ENCODE measurements around the gene RNF103.
"Not testable (repeated sequence)": the region's sequence is repeated elsewhere in the genome, so short reads cannot be mapped to it uniquely, and the experiment has no call there.

RNF103 gene, protein sequence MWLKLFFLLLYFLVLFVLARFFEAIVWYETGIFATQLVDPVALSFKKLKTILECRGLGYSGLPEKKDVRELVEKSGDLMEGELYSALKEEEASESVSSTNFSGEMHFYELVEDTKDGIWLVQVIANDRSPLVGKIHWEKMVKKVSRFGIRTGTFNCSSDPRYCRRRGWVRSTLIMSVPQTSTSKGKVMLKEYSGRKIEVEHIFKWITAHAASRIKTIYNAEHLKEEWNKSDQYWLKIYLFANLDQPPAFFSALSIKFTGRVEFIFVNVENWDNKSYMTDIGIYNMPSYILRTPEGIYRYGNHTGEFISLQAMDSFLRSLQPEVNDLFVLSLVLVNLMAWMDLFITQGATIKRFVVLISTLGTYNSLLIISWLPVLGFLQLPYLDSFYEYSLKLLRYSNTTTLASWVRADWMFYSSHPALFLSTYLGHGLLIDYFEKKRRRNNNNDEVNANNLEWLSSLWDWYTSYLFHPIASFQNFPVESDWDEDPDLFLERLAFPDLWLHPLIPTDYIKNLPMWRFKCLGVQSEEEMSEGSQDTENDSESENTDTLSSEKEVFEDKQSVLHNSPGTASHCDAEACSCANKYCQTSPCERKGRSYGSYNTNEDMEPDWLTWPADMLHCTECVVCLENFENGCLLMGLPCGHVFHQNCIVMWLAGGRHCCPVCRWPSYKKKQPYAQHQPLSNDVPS

DNA sequence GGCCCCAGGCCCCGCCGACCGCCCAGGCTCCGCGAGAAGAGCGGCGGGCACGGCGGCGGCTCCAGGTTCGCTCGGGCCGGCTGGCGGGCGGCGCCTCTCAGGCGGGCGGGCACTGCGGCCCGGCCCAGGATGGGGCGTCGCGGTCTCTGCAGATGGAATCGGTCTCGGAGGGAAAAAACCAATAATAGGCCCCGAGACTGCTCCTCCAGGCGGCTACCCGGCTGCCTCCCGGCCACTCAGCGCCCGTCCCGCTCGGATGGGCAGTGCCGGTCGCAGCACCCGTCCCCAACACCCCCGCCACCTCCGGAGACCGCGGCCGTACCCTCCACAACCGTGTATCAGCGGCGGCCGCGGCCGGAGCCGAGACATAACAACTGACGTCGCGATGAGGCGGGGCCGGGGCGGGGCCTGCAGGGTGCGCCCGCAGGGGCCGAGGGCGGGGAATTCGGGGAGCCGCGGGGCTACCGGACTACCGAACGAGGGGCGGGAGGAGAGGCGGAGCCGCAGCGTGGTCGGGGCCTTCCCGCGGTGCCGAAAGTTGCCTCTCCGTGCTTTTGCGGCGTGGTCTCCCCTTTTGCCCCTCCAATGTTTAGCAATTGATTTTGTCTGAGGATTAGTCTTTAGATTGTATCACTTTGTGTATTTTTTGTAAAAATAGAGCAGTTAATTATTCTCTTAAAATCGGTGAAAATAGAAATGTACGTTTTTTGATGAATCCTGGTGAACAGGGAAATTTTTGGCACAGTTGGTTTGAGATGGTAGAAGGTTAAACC lies at the start of gene RNF103:
RNF103 (minus strand) TSS at position 372 of the 773 bp plus-strand sequence. CDS start 979 bp downstream, outside the sequence.
- in situ Hi-C loops (cut with HindIII; ENCODE audit: low sequenced_read_pairs) = no loop called here

DNA sequence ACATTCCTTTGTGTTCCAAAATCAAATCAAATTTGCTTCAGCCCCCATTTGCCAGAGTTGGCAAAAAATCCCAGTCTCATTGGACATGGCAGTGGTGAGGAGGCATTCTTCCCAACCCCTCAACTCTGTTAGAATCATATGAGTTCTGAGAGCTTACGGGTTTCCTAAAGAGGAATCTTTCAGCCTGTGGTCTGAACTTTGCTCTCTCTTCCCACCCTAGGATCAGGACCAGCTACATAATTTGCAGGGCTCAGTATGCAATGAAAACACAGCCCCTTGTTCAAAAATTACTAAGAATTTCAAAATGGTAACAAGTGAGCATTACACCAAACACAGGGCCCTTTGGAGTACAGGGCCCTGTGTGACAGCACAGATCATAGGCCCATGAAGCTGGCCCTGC lies 49.3 kb upstream of the RNF103 start:
- in situ Hi-C loops (cut with HindIII; ENCODE audit: low sequenced_read_pairs) = no loop called here

DNA sequence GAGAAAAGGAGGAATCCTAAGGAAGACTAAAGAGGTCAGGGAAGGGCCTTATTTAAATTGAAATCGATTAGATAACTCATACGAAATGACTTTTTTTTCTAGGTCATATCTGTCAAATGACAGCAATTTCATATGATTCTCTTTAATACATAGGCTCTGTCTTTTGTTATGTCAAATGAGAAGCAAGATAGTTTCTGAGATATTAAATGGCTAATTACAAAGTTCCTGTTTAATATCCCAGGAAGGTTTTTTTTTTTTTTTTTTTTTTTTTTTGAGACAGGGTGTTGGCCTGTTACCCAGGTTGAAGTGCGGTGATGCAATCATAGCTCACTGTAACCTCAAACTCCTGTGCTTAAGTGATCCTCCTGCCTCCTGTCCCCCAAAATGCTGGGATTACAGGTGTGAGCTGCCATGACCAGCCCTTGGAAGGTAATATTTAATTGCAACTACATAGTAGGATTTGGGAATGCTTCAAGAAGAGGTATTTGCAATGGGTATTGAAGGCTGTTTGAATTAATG lies 48.4 kb upstream of the RNF103 start:
- in situ Hi-C loops (cut with HindIII; ENCODE audit: low sequenced_read_pairs) = no loop called here

DNA sequence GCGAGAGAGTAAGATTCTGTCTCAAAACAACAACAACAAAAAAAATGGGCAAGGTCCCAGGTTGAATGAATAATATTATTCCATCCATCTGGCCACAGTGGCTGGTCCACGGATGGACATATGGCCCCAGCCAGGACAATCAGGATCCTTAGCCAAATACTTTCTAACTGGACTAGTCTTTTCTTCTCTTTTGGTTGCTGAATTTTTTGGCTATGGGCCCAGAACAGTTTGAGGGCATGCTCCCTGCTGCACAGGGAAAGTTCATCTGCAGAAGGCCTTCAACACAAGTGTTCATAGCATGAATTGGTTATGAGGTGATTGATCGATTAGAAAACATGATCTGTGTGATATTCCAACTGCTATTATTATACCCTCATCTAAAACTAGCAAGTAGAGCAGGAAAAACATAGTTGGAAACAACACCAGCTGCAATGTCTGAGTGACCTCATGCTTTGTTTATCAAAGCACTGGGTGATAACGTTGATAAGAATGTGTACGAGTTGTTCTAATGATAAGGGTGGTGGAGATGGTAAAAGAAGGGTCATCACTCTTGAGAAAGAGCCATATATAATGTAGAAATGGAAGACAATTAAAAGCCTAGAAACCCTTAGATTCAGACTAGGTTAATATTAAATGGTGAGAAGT lies 47.8 kb upstream of the RNF103 start:
- in situ Hi-C loops (cut with HindIII; ENCODE audit: low sequenced_read_pairs) = no loop called here

DNA sequence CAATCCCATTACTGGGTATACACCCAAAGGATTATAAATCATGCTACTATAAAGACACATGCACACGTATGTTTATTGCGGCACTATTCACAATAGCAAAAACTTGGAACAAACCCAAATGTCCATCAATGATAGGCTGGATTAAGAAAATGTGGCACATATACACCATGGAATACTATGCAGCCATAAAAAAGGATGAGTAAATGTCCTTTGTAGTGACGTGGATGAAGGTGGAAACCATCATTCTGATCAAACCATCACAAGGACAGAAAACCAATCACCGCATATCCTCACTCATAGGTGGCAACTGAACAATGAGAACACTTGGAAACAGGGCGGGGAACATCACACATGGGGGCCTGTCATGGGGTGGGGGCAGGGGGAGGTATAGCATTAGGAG lies 45.7 kb upstream of the RNF103 start:
- in situ Hi-C loops (cut with HindIII; ENCODE audit: low sequenced_read_pairs) = not testable (repeated sequence)

DNA sequence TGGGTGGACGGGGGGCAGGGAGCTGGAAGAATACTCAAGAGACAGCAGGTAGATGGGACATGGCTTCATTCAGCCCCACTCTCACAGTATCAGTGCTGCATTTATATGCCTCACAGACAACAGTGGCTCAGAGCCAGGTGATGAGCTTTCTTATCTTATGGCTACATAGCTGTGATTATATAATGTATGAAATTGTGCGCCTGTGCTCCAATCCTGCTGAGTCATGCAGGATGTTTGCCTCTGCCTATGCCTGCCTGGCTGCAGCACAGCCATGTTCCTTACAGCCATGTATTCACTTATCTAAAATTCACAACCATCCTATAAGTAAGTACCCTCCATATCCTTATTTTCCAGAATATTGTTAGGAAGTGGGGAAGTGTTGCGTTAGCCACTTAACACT lies 37.7 kb upstream of the RNF103 start:
- in situ Hi-C loops (cut with HindIII; ENCODE audit: low sequenced_read_pairs) = no loop called here

DNA sequence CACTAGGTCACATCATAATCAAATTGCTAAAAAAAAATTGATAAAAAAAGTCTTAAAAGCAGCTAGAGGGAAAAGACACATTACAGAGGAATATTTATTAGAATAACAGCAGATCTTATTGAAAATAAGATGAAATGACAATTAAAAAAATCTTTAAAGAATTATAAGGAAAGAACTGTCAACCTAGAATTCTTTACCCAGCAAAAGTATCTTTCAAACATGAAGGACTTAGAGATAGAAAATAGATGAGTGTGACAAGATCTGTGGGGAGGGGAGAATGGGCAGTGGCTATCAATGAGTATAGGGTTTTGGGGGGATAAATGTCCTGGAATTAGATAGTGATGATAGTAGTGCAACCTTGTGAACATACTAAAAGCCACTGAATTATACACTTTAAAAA lies 26.5 kb upstream of the RNF103 start:
- in situ Hi-C loops (cut with HindIII; ENCODE audit: low sequenced_read_pairs) = no loop called here

DNA sequence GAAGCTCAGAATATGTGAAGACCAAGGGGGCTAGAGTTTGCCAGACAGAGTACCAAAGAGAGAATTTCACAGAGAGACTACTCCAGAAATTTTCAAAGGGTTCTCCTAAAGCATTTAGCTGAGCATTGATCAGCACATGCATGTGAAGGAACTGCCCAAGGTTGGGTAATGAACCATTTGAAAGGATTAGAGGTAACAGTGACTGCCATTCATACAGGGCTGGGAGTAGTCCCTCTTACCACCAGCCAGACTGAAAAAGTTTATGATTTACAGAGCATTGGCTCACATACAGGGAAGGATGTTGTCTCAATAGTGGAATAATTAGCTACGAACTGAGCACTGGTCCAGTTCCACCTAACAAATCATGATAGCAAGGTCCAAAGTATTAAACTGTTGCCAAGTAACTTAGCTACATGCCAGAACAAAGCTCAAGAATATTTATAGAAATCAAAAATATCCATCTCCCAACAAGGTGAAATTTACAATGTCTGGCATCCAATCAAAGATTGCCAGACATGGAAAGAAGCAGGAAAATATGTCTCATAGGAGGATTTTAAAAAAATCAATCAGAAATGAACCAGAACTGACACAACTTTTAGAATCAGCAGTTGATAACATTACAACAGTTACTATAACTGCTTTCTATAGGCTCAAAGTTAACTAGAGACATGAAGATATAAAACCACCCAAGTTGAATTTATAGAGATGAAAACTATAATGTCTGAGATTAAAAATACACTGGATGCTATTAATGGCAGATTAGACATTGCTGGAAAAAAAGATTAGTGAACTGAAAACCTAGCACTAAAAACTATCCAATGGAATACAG lies 25.7 kb upstream of the RNF103 start:
- in situ Hi-C loops (cut with HindIII; ENCODE audit: low sequenced_read_pairs) = no loop called here

DNA sequence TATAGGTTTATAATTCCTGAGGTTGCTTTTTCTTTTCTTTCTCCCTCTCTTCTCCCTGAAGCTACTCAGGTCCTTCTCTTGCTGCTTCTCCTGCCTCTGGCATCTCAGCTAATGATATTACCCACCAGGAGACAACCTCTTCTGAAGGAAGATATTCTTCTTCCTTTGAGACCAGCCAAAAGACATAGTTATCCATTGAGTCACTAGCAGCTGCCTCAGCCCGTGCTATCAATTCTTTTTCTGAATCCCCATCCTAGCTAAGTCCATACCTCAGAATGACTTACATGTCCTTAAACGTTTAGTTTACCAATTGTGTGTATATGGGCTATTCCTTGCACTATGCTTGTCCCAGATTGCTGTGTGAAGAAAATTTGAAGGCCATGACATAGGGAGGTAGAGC lies 25.0 kb upstream of the RNF103 start:
- in situ Hi-C loops (cut with HindIII; ENCODE audit: low sequenced_read_pairs) = no loop called here

DNA sequence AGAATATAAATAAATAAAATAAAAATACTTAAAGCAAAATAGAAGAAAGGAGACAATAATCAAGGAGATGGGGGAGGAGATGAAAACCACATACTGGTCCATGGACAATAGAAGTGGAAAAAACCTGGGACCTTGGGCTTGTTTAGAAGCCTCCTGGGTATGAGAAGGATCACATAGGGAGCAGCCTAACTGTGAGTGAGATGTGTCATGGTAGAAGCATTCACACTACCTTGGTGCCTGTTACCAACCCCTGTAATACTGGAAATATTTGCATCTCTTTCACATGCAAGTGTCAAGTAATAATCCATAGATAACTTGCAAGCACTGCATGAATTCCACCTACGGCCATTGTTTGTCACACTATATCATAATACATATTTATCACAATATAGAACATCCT lies 23.2 kb upstream of the RNF103 start:
- in situ Hi-C loops (cut with HindIII; ENCODE audit: low sequenced_read_pairs) = no loop called here

DNA sequence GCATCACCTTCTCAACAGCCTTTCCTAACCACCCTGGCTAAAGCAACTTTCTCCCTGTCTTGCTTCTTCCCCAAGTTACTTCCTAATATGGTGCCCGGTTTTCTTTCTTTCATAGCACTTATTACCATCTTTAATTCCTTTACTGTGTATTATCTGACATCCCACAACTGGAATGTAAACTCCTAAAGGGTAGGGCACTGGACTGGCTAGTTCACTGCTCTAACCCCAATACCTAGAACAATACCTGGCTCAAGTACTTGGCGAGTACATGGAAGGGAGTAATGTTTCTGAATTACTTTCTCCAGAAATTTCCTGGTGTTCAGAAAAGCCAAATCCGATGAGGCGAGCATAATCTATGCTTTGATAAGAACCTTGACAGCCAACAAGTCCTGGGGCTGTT lies 22.7 kb upstream of the RNF103 start:
- in situ Hi-C loops (cut with HindIII; ENCODE audit: low sequenced_read_pairs) = no loop called here

DNA sequence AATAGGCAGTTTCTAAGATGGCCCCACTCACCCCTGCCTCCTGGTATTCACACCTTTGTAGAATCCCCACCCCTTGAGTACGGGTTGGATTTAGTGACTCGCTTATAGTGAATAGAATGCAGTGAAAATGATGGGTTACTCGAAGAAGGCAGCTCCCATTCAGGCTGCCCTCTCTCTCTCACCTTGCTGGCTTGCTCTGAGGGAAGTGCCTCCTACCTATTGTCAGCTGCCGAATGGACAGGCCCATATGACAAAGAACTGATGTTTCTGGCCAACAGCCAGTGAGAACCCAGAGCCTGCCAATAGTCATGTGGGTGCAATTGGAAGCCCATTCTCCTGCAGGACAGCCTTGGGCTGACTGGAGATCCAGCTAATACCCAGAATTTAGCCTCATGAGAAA lies 22.1 kb upstream of the RNF103 start:
- in situ Hi-C loops (cut with HindIII; ENCODE audit: low sequenced_read_pairs) = no loop called here

DNA sequence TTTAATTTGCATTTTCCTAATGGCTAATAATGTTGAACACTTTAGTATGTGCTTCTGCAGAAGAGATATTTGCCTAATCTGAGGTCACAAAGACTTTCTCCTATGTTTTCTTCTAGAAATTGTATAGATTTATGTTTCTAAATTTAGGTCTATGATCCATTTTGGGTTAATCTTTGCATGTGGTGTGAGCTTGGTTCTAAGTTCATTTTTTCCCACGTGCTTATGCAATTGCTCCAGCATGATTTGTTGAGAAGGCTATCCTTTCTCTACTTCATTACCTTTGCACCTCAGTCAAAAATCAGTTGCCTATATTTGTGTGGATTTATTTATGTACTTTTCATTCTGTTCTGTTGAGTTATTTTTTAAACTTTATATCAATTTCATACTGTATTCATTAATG lies 15.0 kb upstream of the RNF103 start:
- in situ Hi-C loops (cut with HindIII; ENCODE audit: low sequenced_read_pairs) = loop anchor here (5.0 to 10.0 kb wide), 3 partner anchors 59 to 116 kb away; no protein-coding TSS in a partner anchor

DNA sequence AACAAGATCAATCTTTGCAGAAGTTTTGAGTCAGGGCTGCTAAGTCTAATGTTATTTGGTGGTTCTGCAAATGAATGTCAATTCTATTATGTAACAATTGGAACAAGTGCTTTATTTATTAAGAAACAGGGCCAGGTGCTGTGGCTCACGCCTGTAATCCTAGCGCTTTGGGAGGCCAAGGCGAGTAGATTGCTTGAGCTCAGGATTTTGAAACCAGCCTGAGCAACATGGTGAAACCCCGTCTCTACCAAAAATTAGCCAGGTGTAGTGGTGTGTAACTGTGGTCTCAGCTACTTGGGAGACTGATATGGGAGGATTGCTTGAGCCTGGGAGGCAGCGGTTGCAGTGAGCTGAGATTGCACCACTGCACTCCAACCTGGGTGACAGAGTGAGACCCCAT lies 13.2 kb upstream of the RNF103 start:
- in situ Hi-C loops (cut with HindIII; ENCODE audit: low sequenced_read_pairs) = loop anchor here (5.0 to 10.0 kb wide), 3 partner anchors 60 to 118 kb away; no protein-coding TSS in a partner anchor

DNA sequence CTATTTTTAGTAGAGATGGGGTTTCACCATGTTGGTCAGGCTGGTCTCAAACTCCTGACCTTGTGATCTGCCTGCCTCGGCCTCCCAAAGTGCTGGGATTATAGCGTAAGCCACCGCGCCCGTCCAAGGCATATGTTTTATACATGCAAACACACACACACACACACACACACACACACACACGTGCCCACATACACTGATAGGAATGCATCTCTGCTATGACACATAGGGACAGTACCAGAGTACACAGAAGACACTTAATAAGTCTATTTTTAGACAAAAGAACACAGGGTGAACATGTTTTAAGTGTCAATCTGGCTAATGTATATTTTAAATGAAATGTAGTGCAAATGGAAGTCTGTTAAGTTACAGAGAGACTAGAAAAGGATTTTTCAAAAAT lies 10.7 kb upstream of the RNF103 start:
- in situ Hi-C loops (cut with HindIII; ENCODE audit: low sequenced_read_pairs) = loop anchor here (10.0 kb wide), 2 partner anchors 110 to 120 kb away; no protein-coding TSS in a partner anchor

DNA sequence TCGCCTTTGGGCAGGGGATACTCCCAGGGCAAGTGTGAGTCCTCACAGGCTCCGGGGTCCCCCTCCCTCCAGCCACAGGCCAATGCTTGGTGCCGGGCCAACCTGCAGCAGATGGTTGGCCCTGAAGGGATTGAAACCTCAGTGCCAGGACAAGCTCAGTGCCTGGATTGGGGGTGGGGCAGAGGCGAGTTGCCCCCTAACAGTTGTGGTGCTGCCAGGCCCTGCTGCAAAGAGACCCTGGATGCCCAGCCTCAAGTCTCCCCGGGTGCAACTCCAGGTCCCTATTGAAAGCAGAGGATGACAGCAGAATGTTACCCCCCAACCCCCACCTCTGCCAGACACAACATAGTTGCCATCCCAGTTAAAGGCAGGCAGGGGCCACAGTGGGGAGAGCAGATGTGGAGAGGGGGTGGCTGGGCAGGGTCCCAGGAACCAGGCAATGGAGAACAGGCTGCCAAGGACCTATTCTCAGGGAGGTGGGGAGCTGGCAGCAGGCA lies 9.5 kb upstream of the RNF103 start:
- in situ Hi-C loops (cut with HindIII; ENCODE audit: low sequenced_read_pairs) = loop anchor here (10.0 kb wide), 2 partner anchors 108 to 122 kb away; no protein-coding TSS in a partner anchor

DNA sequence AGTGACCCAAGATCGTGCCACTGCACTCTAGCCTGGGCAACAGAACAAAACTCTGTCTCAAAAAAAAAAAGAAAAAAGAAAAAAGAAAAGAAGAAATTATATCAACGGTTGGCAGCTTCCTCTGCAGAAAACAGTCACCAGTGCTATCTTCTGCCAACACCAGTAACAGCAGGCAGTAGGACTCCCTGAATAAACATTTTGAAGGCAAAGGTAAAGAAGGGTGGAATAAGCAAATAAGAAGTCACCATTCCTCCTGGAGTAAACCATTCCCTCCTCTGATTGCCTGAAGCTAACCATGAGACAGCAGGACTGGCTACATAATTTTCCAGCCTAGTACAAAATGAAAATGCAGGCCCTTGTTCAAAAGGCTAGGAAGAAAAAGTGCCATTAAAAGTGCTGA lies 9.0 kb upstream of the RNF103 start:
- in situ Hi-C loops (cut with HindIII; ENCODE audit: low sequenced_read_pairs) = loop anchor here (10.0 kb wide), 2 partner anchors 108 to 122 kb away; no protein-coding TSS in a partner anchor

DNA sequence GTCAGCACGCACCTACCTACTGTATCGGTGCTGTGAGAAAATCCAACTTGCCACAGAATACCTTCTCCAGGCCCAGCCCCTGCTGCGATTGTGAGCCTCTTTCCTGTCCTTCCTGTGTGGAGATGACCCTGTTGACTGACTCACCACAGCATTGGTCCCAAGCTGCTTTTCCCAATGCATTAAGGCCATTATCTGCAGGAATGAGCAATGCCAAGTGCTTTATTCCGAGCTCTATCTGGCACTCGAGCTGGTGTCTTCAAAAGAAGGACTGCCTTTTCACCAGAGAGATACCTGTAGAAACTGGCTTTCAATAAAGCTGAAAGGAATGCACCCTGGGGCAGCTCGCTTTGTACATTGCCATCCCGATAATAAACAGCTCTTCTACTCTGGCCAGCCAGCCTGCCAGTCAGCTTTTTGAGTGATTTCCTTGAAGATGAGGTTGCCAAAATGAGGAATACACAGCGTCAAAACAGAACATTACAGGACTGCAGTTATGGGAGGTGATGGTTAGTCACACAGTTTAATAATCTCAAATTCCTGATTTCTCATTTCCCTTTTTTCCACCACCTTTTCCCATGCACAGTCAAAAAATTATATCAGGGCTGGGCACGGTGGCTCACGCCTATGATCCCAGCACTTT lies 8.3 kb upstream of the RNF103 start:
- in situ Hi-C loops (cut with HindIII; ENCODE audit: low sequenced_read_pairs) = loop anchor here (10.0 kb wide), 2 partner anchors 107 to 123 kb away; no protein-coding TSS in a partner anchor

DNA sequence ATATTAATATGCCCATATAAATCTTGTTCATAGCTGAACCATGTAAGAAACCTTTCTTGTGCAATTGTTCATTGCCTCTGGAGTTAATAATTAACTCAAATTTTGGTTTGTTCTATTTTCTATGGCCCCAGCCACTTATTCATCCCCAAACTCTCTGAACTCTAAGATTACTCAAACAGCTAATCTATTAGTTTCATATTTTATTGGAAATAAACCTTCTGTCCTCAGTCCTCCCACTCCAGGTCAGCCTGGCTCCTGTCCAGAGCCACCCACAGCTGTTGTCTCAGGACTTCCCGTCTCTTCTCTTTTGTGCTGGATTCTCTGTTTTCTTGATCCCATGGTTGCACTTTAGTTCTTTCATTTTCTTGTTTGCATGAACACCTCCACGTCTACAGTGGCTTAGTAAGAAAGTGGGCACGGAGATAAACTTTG lies 4.4 kb upstream of the RNF103 start:
- in situ Hi-C loops (cut with HindIII; ENCODE audit: low sequenced_read_pairs) = no loop called here

Data from endothelial cell of hepatic sinusoid (primary cell).